DOHH2 (cell line): Measurements from ENCODE around the gene PMP22.

ENCODE experiments used
- EZH2phosphoT487 ChIP-seq: fragments of 200-600 bp; sonication (generic); IDR thresholded peaks from 2 replicates; pipeline ENCODE4 v1.6.1; 2017; ENCODE audit warnings: borderline replicate concordance, mild to moderate bottlenecking, antibody characterized with exemption, low read length, moderate library complexity, mixed read lengths
- TF ChIP-seq, protein P1 (sequence below): fragments of 200-600 bp; sonication (generic); IDR thresholded peaks from one replicate; pipeline ENCODE4 v1.5.1; 2014; ENCODE audit warnings: antibody characterized with exemption, mild to moderate bottlenecking, low read depth, low read length; ENCODE audit not compliant: poor library complexity, severe bottlenecking

DNA sequence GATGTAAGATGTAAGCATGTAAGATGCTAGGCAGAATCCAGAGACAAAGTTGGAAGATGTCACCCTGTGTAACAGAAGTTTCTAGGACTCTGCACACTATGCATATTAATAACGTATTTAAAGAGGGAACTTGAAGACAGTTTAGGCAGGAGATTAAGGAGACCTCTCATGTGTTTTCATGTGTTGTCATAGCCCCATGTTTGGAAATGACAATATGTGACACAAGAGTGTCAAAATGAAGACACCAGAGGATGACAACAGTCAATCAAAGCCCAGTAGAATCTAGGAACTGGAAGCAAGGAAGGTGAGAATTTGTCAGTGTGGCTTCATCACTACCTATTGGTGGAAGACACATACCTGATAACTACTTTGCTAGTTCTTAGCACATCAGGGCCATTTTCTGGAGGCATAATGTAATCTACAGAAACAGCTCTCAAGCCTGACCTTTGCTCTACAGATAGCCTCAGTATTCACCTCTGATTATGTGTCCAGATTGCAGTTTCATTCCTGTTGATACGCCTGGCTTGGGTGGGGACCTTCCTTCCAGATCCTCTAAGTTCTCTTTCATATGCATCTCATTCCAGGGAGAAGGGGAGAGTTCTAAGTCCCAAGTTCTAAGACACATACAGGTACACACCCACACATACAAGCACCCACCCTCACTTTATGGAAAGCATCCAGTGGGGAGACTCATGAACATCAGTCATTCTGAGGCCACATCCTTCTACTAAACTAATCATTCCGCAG lies 26.3 kb downstream of the PMP22 start:
- TF ChIP-seq, protein P1, sequence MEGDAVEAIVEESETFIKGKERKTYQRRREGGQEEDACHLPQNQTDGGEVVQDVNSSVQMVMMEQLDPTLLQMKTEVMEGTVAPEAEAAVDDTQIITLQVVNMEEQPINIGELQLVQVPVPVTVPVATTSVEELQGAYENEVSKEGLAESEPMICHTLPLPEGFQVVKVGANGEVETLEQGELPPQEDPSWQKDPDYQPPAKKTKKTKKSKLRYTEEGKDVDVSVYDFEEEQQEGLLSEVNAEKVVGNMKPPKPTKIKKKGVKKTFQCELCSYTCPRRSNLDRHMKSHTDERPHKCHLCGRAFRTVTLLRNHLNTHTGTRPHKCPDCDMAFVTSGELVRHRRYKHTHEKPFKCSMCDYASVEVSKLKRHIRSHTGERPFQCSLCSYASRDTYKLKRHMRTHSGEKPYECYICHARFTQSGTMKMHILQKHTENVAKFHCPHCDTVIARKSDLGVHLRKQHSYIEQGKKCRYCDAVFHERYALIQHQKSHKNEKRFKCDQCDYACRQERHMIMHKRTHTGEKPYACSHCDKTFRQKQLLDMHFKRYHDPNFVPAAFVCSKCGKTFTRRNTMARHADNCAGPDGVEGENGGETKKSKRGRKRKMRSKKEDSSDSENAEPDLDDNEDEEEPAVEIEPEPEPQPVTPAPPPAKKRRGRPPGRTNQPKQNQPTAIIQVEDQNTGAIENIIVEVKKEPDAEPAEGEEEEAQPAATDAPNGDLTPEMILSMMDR = no peak
- no peak for TF ChIP-seq EZH2phosphoT487
